H1 (cell line): ENCODE data around the gene ALS2CL.

ENCODE experiments used
- JUN ChIP-seq: IDR thresholded peaks from 2 replicates; pipeline ENCODE4 v1.6.1; 2011; ENCODE audit warnings: low read depth, mild to moderate bottlenecking, improper control_type of control experiment, low read length
- POLR2A ChIP-seq, 2 experiments: IDR thresholded peaks; 1 replicate in 1 of 2; 2 replicates in 1 of 2; pipeline ENCODE4 v1.6.1; 2011; ENCODE audit warnings: low read depth in 2 of 2, low read length in 2 of 2, mild to moderate bottlenecking in 2 of 2; ENCODE audit errors: control extremely low read depth in 1 of 2
- SIX5 ChIP-seq: IDR thresholded peaks from 2 replicates; pipeline ENCODE4 v1.6.1; 2011; ENCODE audit warnings: mild to moderate bottlenecking, low read depth, low read length
- TF ChIP-seq, protein P1 (sequence below): IDR thresholded peaks from 2 replicates; pipeline ENCODE4 v1.6.1; 2012; ENCODE audit warnings: low read length, inconsistent platforms

DNA sequence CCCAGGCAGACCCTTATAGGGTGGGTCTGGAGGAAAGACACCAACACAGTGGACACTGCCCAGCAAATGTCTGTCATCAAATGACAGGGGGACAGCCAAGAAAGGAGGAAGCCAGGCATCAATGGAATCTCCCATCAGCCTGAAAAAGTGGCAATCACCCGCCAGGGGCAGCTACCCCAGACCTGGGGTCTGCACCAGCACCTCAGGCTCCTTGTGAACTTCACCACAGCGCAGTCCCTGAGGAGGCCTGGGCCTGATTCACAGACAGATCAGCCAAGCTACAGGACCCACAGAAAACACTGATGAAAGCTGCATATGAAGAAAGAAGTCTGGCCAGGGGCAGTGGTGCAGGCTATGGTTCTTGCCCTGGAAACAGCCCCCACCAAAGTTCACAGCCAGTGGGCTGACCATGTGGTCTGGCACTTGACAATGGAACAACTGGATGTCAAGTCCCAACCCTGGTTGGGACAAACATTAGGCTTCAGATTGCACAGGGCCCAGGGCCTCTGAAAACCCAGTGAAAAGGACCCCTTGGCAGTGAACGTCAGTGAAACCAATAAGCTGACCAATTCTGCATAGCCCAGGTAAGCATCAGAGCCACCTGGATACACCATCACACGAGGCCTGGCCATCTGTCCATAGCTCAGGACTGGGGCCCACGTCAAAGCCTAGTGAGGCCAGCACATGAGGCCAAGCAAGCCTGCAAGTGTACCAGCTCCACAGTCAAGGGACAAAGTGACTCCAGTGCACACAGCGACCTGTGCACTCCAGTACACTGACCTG, 29.1 kb downstream of the ALS2CL start:
- TF ChIP-seq JUN (no peak), POLR2A (IDR thresholded peaks at IDR 0.05; ENCODE audit: control extremely low read depth in 1 of 2, low read depth in 2 of 2, low read length in 2 of 2) (no peak), SIX5 (no peak)
- TF ChIP-seq, protein P1, sequence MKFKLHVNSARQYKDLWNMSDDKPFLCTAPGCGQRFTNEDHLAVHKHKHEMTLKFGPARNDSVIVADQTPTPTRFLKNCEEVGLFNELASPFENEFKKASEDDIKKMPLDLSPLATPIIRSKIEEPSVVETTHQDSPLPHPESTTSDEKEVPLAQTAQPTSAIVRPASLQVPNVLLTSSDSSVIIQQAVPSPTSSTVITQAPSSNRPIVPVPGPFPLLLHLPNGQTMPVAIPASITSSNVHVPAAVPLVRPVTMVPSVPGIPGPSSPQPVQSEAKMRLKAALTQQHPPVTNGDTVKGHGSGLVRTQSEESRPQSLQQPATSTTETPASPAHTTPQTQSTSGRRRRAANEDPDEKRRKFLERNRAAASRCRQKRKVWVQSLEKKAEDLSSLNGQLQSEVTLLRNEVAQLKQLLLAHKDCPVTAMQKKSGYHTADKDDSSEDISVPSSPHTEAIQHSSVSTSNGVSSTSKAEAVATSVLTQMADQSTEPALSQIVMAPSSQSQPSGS = no peak
